Measurements from ENCODE around the gene CCDC15.

The CCDC15 gene

GRCh38 chr11:124919898-124920297, 34.1 kb upstream of the CCDC15 start:
- H3K4me3 ChIP-seq (replicated peaks; ENCODE audit: low read depth, low read length): no peak overlapping the region
- TF ChIP-seq CTCF (IDR thresholded peaks at IDR 0.05; ENCODE audit: low read depth, low read length, missing control alignments): no peak
- DNase-seq (ENCODE audit: extremely low read depth, low read depth): no peak

DNA sequence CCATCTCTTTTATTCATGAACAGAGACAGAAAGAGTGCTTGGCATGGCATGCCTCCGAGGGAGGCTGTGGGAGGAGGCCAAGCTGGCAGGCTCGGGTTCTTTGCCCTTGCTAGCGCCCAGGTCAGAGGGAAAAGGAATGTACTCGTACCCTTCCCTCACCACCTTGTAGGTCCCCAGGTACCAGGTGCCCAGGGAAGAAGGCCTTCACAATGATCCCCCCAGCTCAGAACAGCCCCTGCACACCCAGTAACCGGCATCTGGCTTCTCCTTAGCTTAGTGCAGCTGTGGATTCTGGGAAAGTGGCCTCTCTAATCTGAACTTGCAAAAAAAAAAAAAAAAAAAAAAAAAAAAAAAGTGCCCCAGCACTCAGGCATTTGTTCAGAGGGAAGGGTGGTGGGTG, 33.6 kb upstream of the CCDC15 start:
- no peak overlapping the region for H3K4me3 ChIP-seq (replicated peaks; ENCODE audit: low read depth, low read length)
- no peak for TF ChIP-seq CTCF (IDR thresholded peaks at IDR 0.05; ENCODE audit: low read depth, low read length, missing control alignments)
- no peak for DNase-seq (ENCODE audit: extremely low read depth, low read depth)

GRCh38 chr11:124920870-124921609, 33.0 kb upstream of the CCDC15 start:
- DNase-seq (ENCODE audit: extremely low read depth, low read depth): no peak
- peak overlapping the region; percentile 30 for H3K4me3 ChIP-seq (replicated peaks; ENCODE audit: low read depth, low read length)
- no peak for TF ChIP-seq CTCF (IDR thresholded peaks at IDR 0.05; ENCODE audit: low read depth, low read length, missing control alignments)

GRCh38 chr11:124922831-124923230, 31.2 kb upstream of the CCDC15 start:
- no peak overlapping the region for H3K4me3 ChIP-seq (replicated peaks; ENCODE audit: low read depth, low read length)
- TF ChIP-seq CTCF (IDR thresholded peaks at IDR 0.05; ENCODE audit: low read depth, low read length, missing control alignments): no peak
- DNase-seq (ENCODE audit: extremely low read depth, low read depth): no peak

- no peak for TF ChIP-seq CTCF (IDR thresholded peaks at IDR 0.05; ENCODE audit: low read depth, low read length, missing control alignments)
- H3K4me3 ChIP-seq (replicated peaks; ENCODE audit: low read depth, low read length): no peak overlapping the region
- no peak for DNase-seq (ENCODE audit: extremely low read depth, low read depth)
Observed at GRCh38 chr11:124923296-124923695, 30.7 kb upstream of the CCDC15 start.

GRCh38 chr11:124928942-124929665, 24.9 kb upstream of the CCDC15 start:
- no peak for DNase-seq (ENCODE audit: extremely low read depth, low read depth)
- H3K4me3 ChIP-seq (replicated peaks; ENCODE audit: low read depth, low read length): no peak overlapping the region
- TF ChIP-seq CTCF (IDR thresholded peaks at IDR 0.05; ENCODE audit: low read depth, low read length, missing control alignments): no peak
